C1 segment of cervical spinal cord (tissue), 14 donors: ENCODE measurements around the gene FGF1.

ENCODE experiments used
- DNase-seq, 14 donors: peaks; one replicate each; lab custom pipeline; 2025; lab: John Stamatoyannopoulos, UW

FGF1 gene

DNA sequence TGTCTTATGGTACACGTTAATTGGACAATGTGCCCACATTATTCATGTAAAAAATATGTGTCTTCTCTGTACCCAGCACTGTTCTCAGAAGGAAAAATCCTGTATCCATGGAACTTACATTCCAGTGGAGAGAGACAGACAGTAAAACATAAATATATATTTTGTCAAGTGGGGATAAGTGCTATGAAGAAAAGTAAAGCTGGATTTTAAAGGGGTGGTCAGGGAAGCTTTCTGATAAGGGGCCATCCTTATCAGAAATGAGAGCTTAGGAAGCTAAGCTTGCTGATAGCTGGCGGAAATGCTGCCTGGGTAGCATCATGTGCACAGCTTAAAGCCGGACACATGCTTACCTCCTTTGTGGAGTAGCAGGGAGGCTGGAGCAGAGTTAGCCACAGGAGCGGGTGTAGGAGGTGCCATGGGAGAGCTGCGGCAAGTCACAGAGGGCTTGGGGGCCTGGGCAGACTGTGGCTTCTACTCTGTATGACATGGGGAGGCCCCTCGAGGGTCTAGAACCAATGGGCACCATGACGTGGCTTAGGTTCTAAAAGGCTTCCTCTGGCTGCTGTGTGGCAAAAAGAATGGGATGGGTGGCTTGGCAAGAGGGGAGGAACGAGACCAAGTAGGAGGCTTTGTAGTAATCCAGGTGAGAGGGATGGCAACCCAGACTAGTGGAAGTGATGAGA is 141.7 kb downstream of the FGF1 start:
- no peak for DNase-seq

GRCh38 chr5:142542906-142543305 is 143.0 kb downstream of the FGF1 start:
- DNase-seq = peak in 1 of 14 donors; percentile 55
